OCI-LY3 (cell line): ENCODE data around the gene MIB1.
A peak's percentile ranks its signal among the peaks of the same experiment; 100 is the strongest.

Experiments used
- CTCF ChIP-seq: fragments of 200-600, 300-600 bp; sonication (generic); IDR thresholded peaks from 2 replicates; pipeline ENCODE4 v1.5.1; 2014; ENCODE audit warnings: antibody characterized with exemption, low read length, low read depth
- EZH2phosphoT487 ChIP-seq: fragments of 200-600 bp; shearing (Covaris generic); IDR thresholded peaks from 2 replicates; pipeline ENCODE4 v1.6.1; 2018; ENCODE audit warnings: antibody characterized with exemption, mixed run types, low read depth

GRCh38 chr18:21914739-21915319 is 174.2 kb downstream of the MIB1 start:
- TF ChIP-seq CTCF (peak; percentile 78), EZH2phosphoT487 (no peak)
